Cardiac muscle cell (in vitro differentiated cells and primary cell): ENCODE data around the gene CERT1. TPM values are rescaled to one million over a fixed set of nuclear protein-coding genes. Genes with fewer than 3 reads are reported as not detected.

Experiments
- DNase-seq, 2 donors: peaks; one replicate each; pipeline versions ENCODE4 v3.0.0 to v3.0.0-alpha.2; 2010 to 2017; ENCODE audit warnings: low read depth in 1 of 2, low spot score in 1 of 2
- H3K27ac ChIP-seq: fragments of 200-600 bp; sonication (generic); 2 replicates; pipeline ENCODE4 v1.5.1; 2016
- H3K27me3 ChIP-seq: fragments of 200-600 bp; sonication (generic); 2 replicates; pipeline ENCODE4 v1.6.0; 2016; ENCODE audit warnings: control low read depth
- H3K36me3 ChIP-seq: fragments of 200-600 bp; sonication (generic); 2 replicates; pipeline ENCODE4 v1.5.1; 2016; ENCODE audit warnings: control low read depth
- H3K4me1 ChIP-seq: fragments of 200-600 bp; sonication (generic); 2 replicates; pipeline ENCODE4 v1.8.1; 2017; ENCODE audit warnings: low read depth, mild to moderate bottlenecking, mixed run types
- H3K4me3 ChIP-seq: fragments of 200-600 bp; sonication (generic); 2 replicates; pipeline ENCODE4 v1.5.1; 2016; ENCODE audit warnings: mild to moderate bottlenecking
- H3K9me3 ChIP-seq: fragments of 200-600 bp; sonication (generic); 2 replicates; pipeline ENCODE4 v1.5.1; 2017; ENCODE audit warnings: low read depth, mild to moderate bottlenecking, control low read depth
- CTCF ChIP-seq: IDR thresholded peaks from 2 replicates; pipeline ENCODE4 v1.5.1; 2012; ENCODE audit warnings: low read depth, mild to moderate bottlenecking, low read length
- polyA plus RNA-seq: library from polyadenylated mRNA; unstranded; fragments of >200 nt; fragmentation: Nextera tagmentation; extraction: Ambion mirVana; gene quantifications from 2 replicates; pipeline ENCODE4 v1.2.1, GENCODE V29; 2016
- total RNA-seq: library from RNA; depleted of rRNA; stranded (reverse); fragments of >200 nt; gene quantifications from 2 replicates; pipeline ENCODE4 v1.2.3, GENCODE V29; 2016

The CERT1 gene
- total and polyA plus RNA-seq, 2 experiments from 2014 or later = 12.8 to 17.5 TPM

GRCh38 chr5:75512383-75513074, 1.1 kb upstream of the CERT1 start:
- Histone ChIP-seq H3K4me1 (peaks cover 10% of the 10 kb centered on the region), H3K4me3 (peak overlapping the region; percentile 59), H3K36me3 (no peaks in the 10 kb centered on the region), H3K9me3 (no peaks in the 10 kb centered on the region), H3K27ac (peak overlapping the region; percentile 45), H3K27me3 (no peaks in the 10 kb centered on the region)
- no peak for TF ChIP-seq CTCF
- DNase-seq = peak in 1 of 2 donors; percentile 33

- no peaks in the 10 kb centered on the region for H3K27me3 ChIP-seq
- H3K4me3 ChIP-seq = peak overlapping the region; percentile 59
- peak in 1 of 2 donors; percentile 67 for DNase-seq
- no peaks in the 10 kb centered on the region for H3K9me3 ChIP-seq
- TF ChIP-seq CTCF = no peak
- H3K36me3 ChIP-seq = no peaks in the 10 kb centered on the region
- peak overlapping the region; percentile 83 for H3K27ac ChIP-seq
- peaks cover 10% of the 10 kb centered on the region for H3K4me1 ChIP-seq
These were observed 494 bp downstream of the CERT1 start for GRCh38 chr5:75510836-75511434.

- Histone ChIP-seq H3K9me3 (no peaks in the 10 kb centered on the region), H3K36me3 (no peaks in the 10 kb centered on the region), H3K27me3 (no peaks in the 10 kb centered on the region), H3K27ac (peak overlapping the region; percentile 83), H3K4me3 (peak overlapping the region; percentile 59), H3K4me1 (peaks cover 10% of the 10 kb centered on the region)
- peak; percentile 45 to 60 for DNase-seq
- TF ChIP-seq CTCF = no peak
These were observed 1.0 kb downstream of the CERT1 start for GRCh38 chr5:75510417-75510835.

GRCh38 chr5:75509956-75510355, 1.5 kb downstream of the CERT1 start:
- no peaks in the 10 kb centered on the region for H3K27me3 ChIP-seq
- peaks cover 10% of the 10 kb centered on the region for H3K4me1 ChIP-seq
- no peak for TF ChIP-seq CTCF
- H3K9me3 ChIP-seq = no peaks in the 10 kb centered on the region
- H3K4me3 ChIP-seq = peak overlapping the region; percentile 59
- peak; percentile 17 to 70 for DNase-seq
- H3K36me3 ChIP-seq = no peaks in the 10 kb centered on the region
- H3K27ac ChIP-seq = no peak overlapping the region

- Histone ChIP-seq H3K27ac (no peak overlapping the region), H3K9me3 (no peaks in the 10 kb centered on the region), H3K4me3 (peak overlapping the region; percentile 59), H3K36me3 (no peaks in the 10 kb centered on the region), H3K27me3 (no peaks in the 10 kb centered on the region), H3K4me1 (peaks cover 10% of the 10 kb centered on the region)
- no peak for DNase-seq
- TF ChIP-seq CTCF = no peak
These were observed 1.9 kb downstream of the CERT1 start for GRCh38 chr5:75509546-75509945.
